Kidney glomerular epithelial cell (primary cell): ENCODE results near the gene CCNT1.
"Not testable (repeated sequence)": the region's sequence is repeated elsewhere in the genome, so short reads cannot be mapped to it uniquely, and the experiment has no call there.

Experiments used
- DNase-seq: peaks from one replicate; lab custom pipeline; 2025; lab: John Stamatoyannopoulos, UW

The CCNT1 gene

GRCh38 chr12:48716493-48717251, at the start of gene CCNT1:
Gene CCNT1 (minus strand): TSS chr12:48716707. CDS start chr12:48716675, 32 bp downstream.
- DNase-seq = peak; percentile 98

GRCh38 chr12:48765753-48766162, 49.3 kb upstream of the CCNT1 start:
- peak; percentile 0 for DNase-seq

- no peak for DNase-seq
These were observed 48.0 kb upstream of the CCNT1 start for GRCh38 chr12:48764521-48764920.

GRCh38 chr12:48758737-48759136, 42.2 kb upstream of the CCNT1 start:
- no peak for DNase-seq

GRCh38 chr12:48758186-48758585, 41.7 kb upstream of the CCNT1 start:
- DNase-seq = no peak

GRCh38 chr12:48750769-48751356, 34.4 kb upstream of the CCNT1 start:
- DNase-seq = peak; percentile 12

GRCh38 chr12:48750215-48750614, 33.7 kb upstream of the CCNT1 start:
- DNase-seq = no peak

GRCh38 chr12:48744251-48745008, 27.9 kb upstream of the CCNT1 start:
- DNase-seq = no peak

- DNase-seq = no peak
These were observed 23.2 kb upstream of the CCNT1 start for GRCh38 chr12:48739618-48740269.

GRCh38 chr12:48736456-48736855, 19.9 kb upstream of the CCNT1 start:
- no peak for DNase-seq

- DNase-seq = no peak
These were observed 12.3 kb upstream of the CCNT1 start for GRCh38 chr12:48728807-48729206.

- not testable (repeated sequence) for DNase-seq
These were observed 4.2 kb upstream of the CCNT1 start for GRCh38 chr12:48720737-48721136.

- DNase-seq = not testable (repeated sequence)
These were observed 3.7 kb upstream of the CCNT1 start for GRCh38 chr12:48720171-48720570.

GRCh38 chr12:48719002-48719401, 2.5 kb upstream of the CCNT1 start:
- DNase-seq = not testable (repeated sequence)

GRCh38 chr12:48717252-48717695, 767 bp upstream of the CCNT1 start:
- DNase-seq = no peak

GRCh38 chr12:48716168-48716492, 377 bp downstream of the CCNT1 start:
- no peak for DNase-seq

GRCh38 chr12:48712209-48712608, 4.3 kb downstream of the CCNT1 start:
- no peak for DNase-seq

GRCh38 chr12:48698822-48699221, 17.7 kb downstream of the CCNT1 start:
- not testable (repeated sequence) for DNase-seq

GRCh38 chr12:48696626-48697025, 19.9 kb downstream of the CCNT1 start:
- DNase-seq = no peak

GRCh38 chr12:48695859-48696258, 20.6 kb downstream of the CCNT1 start:
- no peak for DNase-seq

- no peak for DNase-seq
These were observed 22.5 kb downstream of the CCNT1 start for GRCh38 chr12:48694038-48694437.

- DNase-seq = no peak
These were observed 22.9 kb downstream of the CCNT1 start for GRCh38 chr12:48693572-48693971.
